Upper lobe of left lung (tissue), 4 donors: ENCODE results near the gene MICAL3.

Source experiments
- POLR2A ChIP-seq, 4 donors: fragments of 450-650 bp; IDR thresholded peaks; one replicate each; pipeline ENCODE4 v1.5.1; 2016 to 2017; ENCODE audit warnings: antibody characterized with exemption in 4 of 4, mild to moderate bottlenecking in 2 of 4
- POLR2AphosphoS5 ChIP-seq, 2 donors: sonication (generic); formaldehyde crosslinking; IDR thresholded peaks; one replicate each; pipeline ENCODE4 v1.5.1; 2017; ENCODE audit warnings: antibody characterized with exemption in 2 of 2
- TF ChIP-seq, protein P1 (sequence below), 6 experiments: fragments of 450-650 bp in 4 of 6; fragments of 200-600 bp in 2 of 6; sonication (generic) in 2 of 6; IDR thresholded peaks; one replicate each; pipeline ENCODE4 v1.5.1; 2016 to 2019; ENCODE audit warnings: antibody characterized with exemption in 6 of 6

DNA sequence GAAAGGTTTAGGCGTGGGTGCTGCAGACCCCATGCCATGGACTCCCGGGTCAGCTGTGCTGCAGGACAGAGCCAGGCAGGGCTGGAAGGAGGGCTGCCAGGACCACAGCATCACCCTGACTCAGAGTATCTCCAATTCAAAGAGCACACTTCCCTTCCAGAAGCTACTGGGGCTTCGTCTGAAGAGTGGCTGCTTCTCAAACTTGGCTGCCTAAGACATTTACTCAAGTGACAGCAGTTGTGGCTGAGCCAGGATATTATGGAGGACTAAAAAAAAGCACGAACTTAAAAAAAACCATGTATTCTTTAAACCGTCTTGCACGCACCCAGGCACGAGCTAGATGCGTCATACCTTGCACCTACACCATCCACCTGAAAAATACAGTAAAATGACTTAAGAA is 237.1 kb downstream of the MICAL3 start:
- TF ChIP-seq, protein P1, sequence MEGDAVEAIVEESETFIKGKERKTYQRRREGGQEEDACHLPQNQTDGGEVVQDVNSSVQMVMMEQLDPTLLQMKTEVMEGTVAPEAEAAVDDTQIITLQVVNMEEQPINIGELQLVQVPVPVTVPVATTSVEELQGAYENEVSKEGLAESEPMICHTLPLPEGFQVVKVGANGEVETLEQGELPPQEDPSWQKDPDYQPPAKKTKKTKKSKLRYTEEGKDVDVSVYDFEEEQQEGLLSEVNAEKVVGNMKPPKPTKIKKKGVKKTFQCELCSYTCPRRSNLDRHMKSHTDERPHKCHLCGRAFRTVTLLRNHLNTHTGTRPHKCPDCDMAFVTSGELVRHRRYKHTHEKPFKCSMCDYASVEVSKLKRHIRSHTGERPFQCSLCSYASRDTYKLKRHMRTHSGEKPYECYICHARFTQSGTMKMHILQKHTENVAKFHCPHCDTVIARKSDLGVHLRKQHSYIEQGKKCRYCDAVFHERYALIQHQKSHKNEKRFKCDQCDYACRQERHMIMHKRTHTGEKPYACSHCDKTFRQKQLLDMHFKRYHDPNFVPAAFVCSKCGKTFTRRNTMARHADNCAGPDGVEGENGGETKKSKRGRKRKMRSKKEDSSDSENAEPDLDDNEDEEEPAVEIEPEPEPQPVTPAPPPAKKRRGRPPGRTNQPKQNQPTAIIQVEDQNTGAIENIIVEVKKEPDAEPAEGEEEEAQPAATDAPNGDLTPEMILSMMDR (IDR thresholded peaks at IDR 0.05), result no peak
- TF ChIP-seq POLR2AphosphoS5 (IDR thresholded peaks at IDR 0.05), result no peak
- TF ChIP-seq POLR2A (IDR thresholded peaks at IDR 0.05), result no peak
